ENCODE results near the gene PVALEF. TPM values are rescaled to one million over a fixed set of nuclear protein-coding genes. Genes with fewer than 3 reads are reported as not detected.

PVALEF gene
- total RNA-seq, 1 experiment from 2014 or later, result not detected

DNA sequence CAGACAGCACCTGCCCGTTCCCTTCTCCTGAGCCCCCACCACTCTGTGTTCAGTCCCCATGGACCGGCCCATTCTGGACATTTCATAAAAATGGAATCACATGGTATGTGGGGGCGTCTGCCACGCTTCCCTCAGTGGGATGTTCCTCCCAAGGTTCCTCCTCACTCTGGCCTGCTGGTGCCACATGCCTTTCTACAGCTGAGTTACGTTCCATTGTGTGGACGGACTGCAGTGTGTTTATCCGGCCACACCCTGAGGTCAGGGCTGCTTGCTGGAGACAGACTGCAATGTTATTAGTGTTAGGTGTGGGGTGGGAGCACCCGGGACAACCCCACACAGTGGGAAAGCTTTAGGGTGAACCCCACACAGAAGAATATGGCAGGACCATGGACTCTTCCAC, 6.6 kb downstream of the PVALEF start:
- no peaks in the 10 kb centered on the region for H3K4me1 ChIP-seq (ENCODE audit: control insufficient read depth, insufficient read depth, low read length)
- no peak overlapping the region for H3K4me3 ChIP-seq (ENCODE audit: low read depth in 2 of 2, low read length in 2 of 2)
- H3K27ac ChIP-seq (ENCODE audit: low read length), result no peak overlapping the region
- no peaks in the 10 kb centered on the region for H3K9me3 ChIP-seq (ENCODE audit: control insufficient read depth, insufficient read depth, low read depth, low read length)
- no peaks in the 10 kb centered on the region for H3K27me3 ChIP-seq (ENCODE audit: control insufficient read depth, insufficient read depth, low read length)
- ChIA-PET CTCF (no interaction called here), POLR2A (no interaction called here)
- no peaks in the 10 kb centered on the region for H3K36me3 ChIP-seq (ENCODE audit: control insufficient read depth, insufficient read depth, low read length)
- intact Hi-C loops (cut with micrococcal nuclease; ENCODE audit: unreplicated experiment) (no loop called here), in situ Hi-C loops (cut with HindIII; ENCODE audit: low pct_unique_long_range_greater_than_20kb, low sequenced_read_pairs) (no loop called here)
- BruUV-seq (replicated peaks), result no TSS peak
- ATAC-seq (no peak), DNase-seq (ENCODE audit: low read depth, low spot score) (no peak)
- no peak for TF ChIP-seq TCF7L2 (IDR thresholded peaks at IDR 0.05; ENCODE audit: low read depth, low read length)
- TF ChIP-seq POLR2AphosphoS5 (IDR thresholded peaks at IDR 0.05; ENCODE audit: low read depth, low read length), result no peak

DNA sequence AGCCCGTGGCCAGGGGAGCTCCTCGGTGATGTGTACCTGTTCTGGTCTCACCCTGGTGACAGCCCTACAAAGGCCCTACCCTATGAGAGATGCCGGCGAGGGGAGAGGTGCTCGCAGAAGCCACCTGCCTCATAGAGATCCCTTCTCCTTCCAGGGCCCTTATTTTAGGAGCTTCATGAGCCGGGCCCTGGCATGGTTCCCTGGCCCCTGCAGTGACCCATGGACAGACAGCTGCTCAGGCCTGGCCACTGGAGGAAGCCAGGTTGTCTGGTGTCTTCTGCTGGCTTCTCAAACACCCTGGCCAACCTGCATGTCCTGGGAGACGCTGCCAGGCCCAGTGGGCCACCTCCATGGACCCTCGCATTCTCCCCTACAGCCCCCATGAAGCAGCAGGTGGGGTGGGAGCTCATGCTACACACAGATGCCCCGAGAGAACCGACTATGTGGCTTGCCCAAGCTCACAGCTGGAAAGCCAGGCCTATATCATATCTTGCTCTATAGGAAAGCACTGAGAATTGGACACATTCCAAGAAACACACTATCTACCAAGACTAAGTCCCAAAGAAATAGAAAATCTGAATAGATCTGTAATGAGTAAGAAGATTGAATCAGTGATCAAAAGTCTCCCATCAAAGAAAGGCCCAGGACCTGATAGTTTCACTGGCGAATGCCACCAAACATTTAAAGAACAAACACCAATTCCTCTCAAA, 7.9 kb downstream of the PVALEF start:
- DNase-seq (ENCODE audit: low read depth, low spot score), result no peak

More for the DNA sequence above, 7.9 kb downstream of the PVALEF start:
- intact Hi-C loops (cut with micrococcal nuclease; ENCODE audit: unreplicated experiment), result no loop called here
- Histone ChIP-seq H3K36me3 (ENCODE audit: control insufficient read depth, insufficient read depth, low read length) (no peaks in the 10 kb centered on the region), H3K4me1 (ENCODE audit: control insufficient read depth, insufficient read depth, low read length) (no peaks in the 10 kb centered on the region), H3K9me3 (ENCODE audit: control insufficient read depth, insufficient read depth, low read depth, low read length) (no peaks in the 10 kb centered on the region), H3K4me3 (ENCODE audit: low read depth in 2 of 2, low read length in 2 of 2) (no peak overlapping the region), H3K27me3 (ENCODE audit: control insufficient read depth, insufficient read depth, low read length) (no peaks in the 10 kb centered on the region), H3K27ac (ENCODE audit: low read length) (no peak overlapping the region)
- ATAC-seq, result 0 out of 2 replicates have a peak, but pooled peaks have one; percentile 23
- TF ChIP-seq, protein P1, sequence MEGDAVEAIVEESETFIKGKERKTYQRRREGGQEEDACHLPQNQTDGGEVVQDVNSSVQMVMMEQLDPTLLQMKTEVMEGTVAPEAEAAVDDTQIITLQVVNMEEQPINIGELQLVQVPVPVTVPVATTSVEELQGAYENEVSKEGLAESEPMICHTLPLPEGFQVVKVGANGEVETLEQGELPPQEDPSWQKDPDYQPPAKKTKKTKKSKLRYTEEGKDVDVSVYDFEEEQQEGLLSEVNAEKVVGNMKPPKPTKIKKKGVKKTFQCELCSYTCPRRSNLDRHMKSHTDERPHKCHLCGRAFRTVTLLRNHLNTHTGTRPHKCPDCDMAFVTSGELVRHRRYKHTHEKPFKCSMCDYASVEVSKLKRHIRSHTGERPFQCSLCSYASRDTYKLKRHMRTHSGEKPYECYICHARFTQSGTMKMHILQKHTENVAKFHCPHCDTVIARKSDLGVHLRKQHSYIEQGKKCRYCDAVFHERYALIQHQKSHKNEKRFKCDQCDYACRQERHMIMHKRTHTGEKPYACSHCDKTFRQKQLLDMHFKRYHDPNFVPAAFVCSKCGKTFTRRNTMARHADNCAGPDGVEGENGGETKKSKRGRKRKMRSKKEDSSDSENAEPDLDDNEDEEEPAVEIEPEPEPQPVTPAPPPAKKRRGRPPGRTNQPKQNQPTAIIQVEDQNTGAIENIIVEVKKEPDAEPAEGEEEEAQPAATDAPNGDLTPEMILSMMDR (IDR thresholded peaks at IDR 0.05), result no peak
- TF ChIP-seq TCF7L2 (IDR thresholded peaks at IDR 0.05; ENCODE audit: low read depth, low read length), result no peak
- TF ChIP-seq POLR2AphosphoS5 (IDR thresholded peaks at IDR 0.05; ENCODE audit: low read depth, low read length), result no peak
- TF ChIP-seq SIN3A (IDR thresholded peaks at IDR 0.05; ENCODE audit: borderline replicate concordance, insufficient read depth, low read depth, low read length), result no peak
- TF ChIP-seq REST (IDR thresholded peaks at IDR 0.05; ENCODE audit: insufficient read depth in 1 of 2, low read depth in 2 of 2, low read length in 1 of 2), result no peak
- in situ Hi-C loops (cut with HindIII; ENCODE audit: low pct_unique_long_range_greater_than_20kb, low sequenced_read_pairs), result no loop called here
- POLR2A ChIA-PET, result no interaction called here
- CTCF ChIA-PET, result no interaction called here
- BruUV-seq (replicated peaks), result no TSS peak

All from Panc1 (cell line).